RWPE2 (cell line): ENCODE results near the gene AKT1.

Source experiments
- ATAC-seq: fragments of 200-7000 bp; cut with Tn5 transposase; 3 replicates; pipeline ENCODE4 v1.9.1; 2021; ENCODE audit warnings: low read depth
- DNase-seq: peaks from one replicate; pipeline ENCODE4 v3.0.0-alpha.2; 2020; ENCODE audit warnings: low spot score
- H3K27ac ChIP-seq: fragments of 450-650 bp; 2 replicates; pipeline ENCODE4 v1.5.1; 2017; ENCODE audit warnings: mild to moderate bottlenecking; ENCODE audit not compliant: poor library complexity, severe bottlenecking
- H3K27me3 ChIP-seq: fragments of 250-450 bp; sonication (Bioruptor Pico); 2 replicates; pipeline ENCODE4 v1.5.1; 2021; ENCODE audit warnings: mild to moderate bottlenecking, moderate library complexity; ENCODE audit not compliant: insufficient read depth, poor library complexity, severe bottlenecking
- H3K36me3 ChIP-seq: fragments of 250-450 bp; sonication (Bioruptor Pico); 2 replicates; pipeline ENCODE4 v1.5.1; 2020; ENCODE audit warnings: low read depth, mild to moderate bottlenecking, moderate library complexity
- H3K4me1 ChIP-seq: fragments of 250-450 bp; sonication (Bioruptor Pico); 2 replicates; pipeline ENCODE4 v1.5.1; 2021; ENCODE audit warnings: mild to moderate bottlenecking, moderate library complexity; ENCODE audit not compliant: insufficient read depth, poor library complexity, severe bottlenecking
- H3K4me3 ChIP-seq: fragments of 250-450 bp; sonication (Bioruptor Pico); 2 replicates; pipeline ENCODE4 v1.5.1; 2021; ENCODE audit warnings: mild to moderate bottlenecking, moderate library complexity; ENCODE audit not compliant: severe bottlenecking
- H3K9me3 ChIP-seq: fragments of 250-450 bp; sonication (Bioruptor Pico); 2 replicates; pipeline ENCODE4 v1.5.1; 2021; ENCODE audit warnings: mild to moderate bottlenecking, moderate library complexity; ENCODE audit not compliant: severe bottlenecking
- TF ChIP-seq, protein P1 (sequence below): fragments of 450-650 bp; IDR thresholded peaks from one replicate; pipeline ENCODE4 v1.5.1; 2017; ENCODE audit warnings: mild to moderate bottlenecking, moderate library complexity; ENCODE audit not compliant: poor library complexity, severe bottlenecking

Gene AKT1

DNA sequence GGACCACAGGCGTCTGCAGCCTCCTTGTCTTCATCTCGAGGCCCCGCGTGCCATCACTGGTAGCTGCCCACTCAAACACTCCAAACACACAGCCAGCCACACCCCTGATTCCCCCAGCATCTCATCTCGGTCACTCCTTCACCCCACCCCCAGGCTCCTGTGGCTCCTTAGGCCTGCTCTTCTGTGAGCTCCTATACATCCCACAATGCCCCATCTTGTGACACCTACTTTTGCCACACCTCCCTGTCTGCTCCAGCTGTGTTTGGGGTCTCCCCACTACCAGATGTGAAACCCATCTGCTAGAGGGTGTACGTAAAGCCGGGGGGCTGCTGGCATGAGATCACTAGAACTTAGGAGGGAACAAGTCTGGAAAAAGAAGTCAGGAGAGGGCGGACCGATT lies 4.1 kb downstream of the AKT1 start:
- TF ChIP-seq, protein P1, sequence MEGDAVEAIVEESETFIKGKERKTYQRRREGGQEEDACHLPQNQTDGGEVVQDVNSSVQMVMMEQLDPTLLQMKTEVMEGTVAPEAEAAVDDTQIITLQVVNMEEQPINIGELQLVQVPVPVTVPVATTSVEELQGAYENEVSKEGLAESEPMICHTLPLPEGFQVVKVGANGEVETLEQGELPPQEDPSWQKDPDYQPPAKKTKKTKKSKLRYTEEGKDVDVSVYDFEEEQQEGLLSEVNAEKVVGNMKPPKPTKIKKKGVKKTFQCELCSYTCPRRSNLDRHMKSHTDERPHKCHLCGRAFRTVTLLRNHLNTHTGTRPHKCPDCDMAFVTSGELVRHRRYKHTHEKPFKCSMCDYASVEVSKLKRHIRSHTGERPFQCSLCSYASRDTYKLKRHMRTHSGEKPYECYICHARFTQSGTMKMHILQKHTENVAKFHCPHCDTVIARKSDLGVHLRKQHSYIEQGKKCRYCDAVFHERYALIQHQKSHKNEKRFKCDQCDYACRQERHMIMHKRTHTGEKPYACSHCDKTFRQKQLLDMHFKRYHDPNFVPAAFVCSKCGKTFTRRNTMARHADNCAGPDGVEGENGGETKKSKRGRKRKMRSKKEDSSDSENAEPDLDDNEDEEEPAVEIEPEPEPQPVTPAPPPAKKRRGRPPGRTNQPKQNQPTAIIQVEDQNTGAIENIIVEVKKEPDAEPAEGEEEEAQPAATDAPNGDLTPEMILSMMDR = no peak
- Histone ChIP-seq H3K27ac (no peak overlapping the region), H3K9me3 (no peaks in the 10 kb centered on the region), H3K36me3 (peaks cover 55% of the 10 kb centered on the region), H3K4me3 (no peak overlapping the region), H3K4me1 (peaks cover 7% of the 10 kb centered on the region), H3K27me3 (no peaks in the 10 kb centered on the region)
- DNase-seq = no peak
- no peak for ATAC-seq

DNA sequence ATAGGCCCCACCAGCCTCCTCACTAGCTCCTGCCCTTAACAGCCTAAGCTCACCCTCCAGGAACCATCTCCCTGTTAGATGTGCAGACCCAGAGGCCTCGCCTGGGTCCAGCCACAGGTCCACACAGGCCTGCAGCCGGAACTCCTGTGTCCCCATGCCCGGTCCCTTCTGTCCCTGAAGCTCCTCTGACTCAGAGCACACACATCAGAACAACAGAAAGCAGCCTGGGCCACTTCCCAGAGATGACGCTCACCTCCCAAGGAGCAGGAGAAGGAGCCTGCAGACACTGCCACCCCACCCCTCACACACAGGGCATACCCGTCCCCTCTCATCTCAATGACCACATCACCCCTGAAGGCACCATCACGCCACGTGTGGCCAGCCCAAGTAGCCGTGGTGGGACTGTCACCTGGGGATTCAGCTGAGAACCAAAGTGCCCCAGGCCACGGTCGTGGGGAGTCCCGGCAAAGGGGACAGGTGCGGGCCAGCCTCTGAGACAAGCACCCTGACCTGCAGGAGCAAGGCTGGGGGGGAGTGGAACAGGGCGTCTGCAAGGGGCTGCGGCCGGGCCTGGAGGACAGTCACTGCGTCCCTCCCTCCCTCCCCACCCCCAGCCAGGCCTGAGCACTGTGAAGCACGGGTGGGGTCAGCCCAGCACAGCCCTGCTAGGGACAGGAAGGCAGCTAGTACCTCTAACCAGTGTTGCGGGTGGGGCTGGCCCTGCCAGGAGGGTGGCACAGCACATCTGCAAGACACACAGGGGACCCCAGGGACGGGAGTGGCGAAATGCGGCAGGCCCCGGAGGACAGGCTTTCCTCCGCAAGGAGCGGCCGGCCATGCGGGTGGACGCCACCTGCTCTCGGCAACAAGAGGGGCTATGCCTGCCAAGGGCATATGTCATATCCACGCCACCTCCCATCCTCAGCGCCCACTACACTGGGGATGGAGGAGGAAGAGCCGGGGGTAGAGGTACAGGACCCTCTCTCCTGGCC lies 5.5 kb downstream of the AKT1 start:
- DNase-seq (no peak), ATAC-seq (no peak)
- Histone ChIP-seq H3K9me3 (no peaks in the 10 kb centered on the region), H3K36me3 (peaks cover 56% of the 10 kb centered on the region), H3K27ac (no peak overlapping the region), H3K4me1 (peaks cover 7% of the 10 kb centered on the region), H3K4me3 (no peak overlapping the region), H3K27me3 (no peaks in the 10 kb centered on the region)
- TF ChIP-seq, protein P1 = no peak

DNA sequence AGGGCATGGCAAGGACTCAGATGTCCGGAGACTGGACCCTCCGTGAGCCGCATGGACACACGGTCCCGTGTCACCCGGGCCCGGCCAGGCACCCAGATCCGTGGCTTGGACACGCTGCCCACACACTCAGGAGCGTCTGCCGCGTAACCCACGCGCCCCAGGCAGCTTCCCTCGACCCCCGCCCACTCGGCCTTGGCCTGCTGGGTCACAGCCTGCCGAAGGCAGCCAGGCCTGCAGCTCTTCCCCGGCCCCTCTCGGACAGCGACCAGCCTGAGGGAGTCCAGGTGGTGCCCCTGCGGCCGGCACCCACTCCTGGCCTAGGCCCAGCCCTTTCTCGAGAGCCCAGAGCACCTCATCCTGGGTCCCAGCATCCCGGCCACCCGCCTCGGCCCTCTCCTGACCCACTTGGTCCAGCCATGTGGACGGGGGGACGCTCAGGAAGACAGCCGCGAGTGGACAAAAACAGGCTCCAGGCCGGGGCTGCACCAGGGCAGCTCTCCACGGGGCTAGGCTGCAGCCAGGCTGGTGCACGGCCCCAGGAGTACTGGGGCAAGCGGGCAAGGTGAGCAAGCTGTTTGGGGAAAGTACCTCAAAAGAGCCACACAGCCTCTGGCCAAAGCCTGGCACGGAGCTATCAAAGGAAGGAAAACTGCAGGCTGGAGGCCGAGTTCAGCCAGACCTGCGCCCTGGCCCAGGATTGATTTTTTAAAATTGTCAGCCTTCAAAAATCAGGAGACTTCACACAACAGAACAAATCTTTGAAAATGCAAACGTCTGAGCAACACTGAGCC lies 6.5 kb downstream of the AKT1 start:
- peaks cover 66% of the 10 kb centered on the region for H3K36me3 ChIP-seq
- ATAC-seq (no peak), DNase-seq (no peak)
- no peaks in the 10 kb centered on the region for H3K27me3 ChIP-seq
- TF ChIP-seq, protein P1 = no peak
- H3K4me1 ChIP-seq = peaks cover 5% of the 10 kb centered on the region
- no peaks in the 10 kb centered on the region for H3K9me3 ChIP-seq
- no peak overlapping the region for H3K4me3 ChIP-seq
- no peak overlapping the region for H3K27ac ChIP-seq

DNA sequence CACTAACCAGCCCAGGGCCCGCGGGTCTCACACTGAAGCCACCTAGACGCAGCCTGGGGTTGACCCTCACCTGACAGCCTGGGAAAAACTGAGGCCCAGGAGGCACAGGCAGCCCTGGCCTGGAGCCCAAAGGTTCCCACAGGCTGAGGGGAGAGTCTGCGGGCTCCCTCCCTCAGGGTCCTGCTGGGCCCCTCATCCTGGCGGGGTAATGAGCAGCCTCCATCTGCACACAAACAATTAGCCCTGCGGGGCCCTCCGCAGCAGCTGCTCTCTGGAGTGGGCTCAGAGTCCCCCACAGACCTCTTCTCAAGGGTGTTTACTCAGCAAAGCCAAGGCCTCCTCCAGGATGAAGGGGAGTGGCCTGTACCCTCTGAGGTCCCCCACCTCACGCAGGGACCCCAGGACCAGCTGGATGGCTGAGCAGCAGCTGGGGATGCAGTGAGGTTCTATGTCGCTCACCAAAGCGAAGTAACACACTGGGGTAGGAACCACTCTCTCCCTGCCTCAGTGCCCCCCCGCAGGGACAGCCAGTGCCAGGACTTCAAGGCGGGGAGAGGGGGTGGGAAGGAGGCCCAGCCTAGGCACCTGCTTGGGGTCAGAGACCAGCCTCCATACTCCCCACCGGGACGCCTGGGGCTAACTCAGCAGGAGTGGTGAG lies 7.3 kb downstream of the AKT1 start:
- H3K4me1 ChIP-seq = no peaks in the 10 kb centered on the region
- no peak for ATAC-seq
- TF ChIP-seq, protein P1 = no peak
- no peak overlapping the region for H3K27ac ChIP-seq
- H3K36me3 ChIP-seq = peaks cover 64% of the 10 kb centered on the region
- no peaks in the 10 kb centered on the region for H3K9me3 ChIP-seq
- DNase-seq = no peak
- no peaks in the 10 kb centered on the region for H3K27me3 ChIP-seq
- H3K4me3 ChIP-seq = no peak overlapping the region
